Measurements from ENCODE around the gene DCUN1D2.

DCUN1D2 gene

DNA sequence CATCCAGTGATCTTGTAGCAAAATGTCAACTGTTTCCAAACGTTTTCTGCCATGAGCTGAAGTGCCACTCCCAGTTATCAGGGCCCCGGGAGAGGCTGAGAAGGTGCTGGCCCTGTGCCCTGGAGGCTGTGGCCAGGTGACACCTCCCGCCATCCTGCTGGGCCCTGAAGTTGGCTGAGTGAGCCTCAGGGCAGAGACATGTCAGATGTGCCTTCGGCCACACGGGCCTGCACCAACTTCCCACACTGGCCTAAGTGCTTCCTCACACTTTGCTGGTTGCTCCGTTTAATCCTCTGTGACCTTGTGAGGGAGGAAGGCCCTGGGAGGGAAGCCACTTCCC lies 42.0 kb downstream of the DCUN1D2 start:
- H4K8ac ChIP-seq (ENCODE audit: low read depth, low read length) = no peak overlapping the region
- H3K4me2 ChIP-seq (ENCODE audit: low read length) = no peak overlapping the region
- no peak overlapping the region for H3K4me3 ChIP-seq (ENCODE audit: low read depth, low read length)
- no CpG with 5 or more reads among the region's 6 CpGs for WGBS (ENCODE audit: extremely low coverage, insufficient coverage, insufficient read length)
- H3K18ac ChIP-seq (ENCODE audit: low read length) = no peak overlapping the region
- DNase-seq = peak; percentile 58 to 71
- H2BK12ac ChIP-seq (ENCODE audit: low read length) = no peak overlapping the region
- H3K27me3 ChIP-seq (ENCODE audit: insufficient read depth, low read length) = no peaks in the 10 kb centered on the region
- H3K27ac ChIP-seq (ENCODE audit: low read depth, low read length) = no peak overlapping the region
- no peak overlapping the region for H3K4ac ChIP-seq (ENCODE audit: low read depth, low read length)
- no peak overlapping the region for H2BK120ac ChIP-seq (ENCODE audit: insufficient read depth, low read length, poor library complexity)
- H4K91ac ChIP-seq (ENCODE audit: low read depth, low read length) = no peak overlapping the region
- H3K9me3 ChIP-seq (ENCODE audit: insufficient read depth, low read depth, low read length) = peaks cover 10% of the 10 kb centered on the region
- no peaks in the 10 kb centered on the region for H3K79me2 ChIP-seq (ENCODE audit: control insufficient read depth, insufficient read depth, low read length, poor library complexity)
- no peak overlapping the region for H3K23ac ChIP-seq (ENCODE audit: low read length)
- H2AK5ac ChIP-seq (ENCODE audit: low read length) = no peak overlapping the region
- H4K12ac ChIP-seq (ENCODE audit: low read depth, low read length) = no peak overlapping the region
- H3K9ac ChIP-seq (ENCODE audit: low read length) = no peak overlapping the region
- no peaks in the 10 kb centered on the region for H3K4me1 ChIP-seq (ENCODE audit: control insufficient read depth in 1 of 2, insufficient read depth in 2 of 2, low read length in 2 of 2)
- no peak overlapping the region for H2BK5ac ChIP-seq (ENCODE audit: low read depth, low read length, poor library complexity)
- H2AFZ ChIP-seq (ENCODE audit: insufficient read depth, low read length, poor library complexity) = no peak overlapping the region
- no peak overlapping the region for H3K14ac ChIP-seq (ENCODE audit: low read length)
- no peaks in the 10 kb centered on the region for H3K79me1 ChIP-seq (ENCODE audit: low read length)
- peaks cover 26 to 34% of the 10 kb centered on the region in 2 experiments for H3K36me3 ChIP-seq (ENCODE audit: control insufficient read depth in 1 of 2, insufficient read depth in 2 of 2, low read length in 2 of 2)

- H3K36me3 ChIP-seq (ENCODE audit: control insufficient read depth in 1 of 2, insufficient read depth in 2 of 2, low read length in 2 of 2) = peaks cover 21 to 28% of the 10 kb centered on the region in 2 experiments
- no peak for DNase-seq
- no peaks in the 10 kb centered on the region for H3K27me3 ChIP-seq (ENCODE audit: insufficient read depth, low read length)
- no CpG with 5 or more reads among the region's 6 CpGs for WGBS (ENCODE audit: extremely low coverage, insufficient coverage, insufficient read length)
- no peak overlapping the region for H2BK5ac ChIP-seq (ENCODE audit: low read depth, low read length, poor library complexity)
- no peak overlapping the region for H3K9ac ChIP-seq (ENCODE audit: low read length)
- H3K79me1 ChIP-seq (ENCODE audit: low read length) = no peaks in the 10 kb centered on the region
- no peak overlapping the region for H4K91ac ChIP-seq (ENCODE audit: low read depth, low read length)
- H2AK5ac ChIP-seq (ENCODE audit: low read length) = no peak overlapping the region
- H2BK12ac ChIP-seq (ENCODE audit: low read length) = no peak overlapping the region
- no peaks in the 10 kb centered on the region for H3K4me1 ChIP-seq (ENCODE audit: control insufficient read depth in 1 of 2, insufficient read depth in 2 of 2, low read length in 2 of 2)
- no peak overlapping the region for H3K14ac ChIP-seq (ENCODE audit: low read length)
- H3K18ac ChIP-seq (ENCODE audit: low read length) = no peak overlapping the region
- no peak overlapping the region for H3K4me3 ChIP-seq (ENCODE audit: low read depth, low read length)
- H3K79me2 ChIP-seq (ENCODE audit: control insufficient read depth, insufficient read depth, low read length, poor library complexity) = no peaks in the 10 kb centered on the region
- no peak overlapping the region for H3K27ac ChIP-seq (ENCODE audit: low read depth, low read length)
- no peak overlapping the region for H4K12ac ChIP-seq (ENCODE audit: low read depth, low read length)
- H3K4me2 ChIP-seq (ENCODE audit: low read length) = no peak overlapping the region
- H2BK120ac ChIP-seq (ENCODE audit: insufficient read depth, low read length, poor library complexity) = no peak overlapping the region
- H3K4ac ChIP-seq (ENCODE audit: low read depth, low read length) = no peak overlapping the region
- no peak overlapping the region for H3K23ac ChIP-seq (ENCODE audit: low read length)
- no peak overlapping the region for H2AFZ ChIP-seq (ENCODE audit: insufficient read depth, low read length, poor library complexity)
- H4K8ac ChIP-seq (ENCODE audit: low read depth, low read length) = no peak overlapping the region
- peaks cover 10% of the 10 kb centered on the region for H3K9me3 ChIP-seq (ENCODE audit: insufficient read depth, low read depth, low read length)
These were observed 42.9 kb downstream of the DCUN1D2 start for GRCh38 chr13:113447596-113447995.

DNA sequence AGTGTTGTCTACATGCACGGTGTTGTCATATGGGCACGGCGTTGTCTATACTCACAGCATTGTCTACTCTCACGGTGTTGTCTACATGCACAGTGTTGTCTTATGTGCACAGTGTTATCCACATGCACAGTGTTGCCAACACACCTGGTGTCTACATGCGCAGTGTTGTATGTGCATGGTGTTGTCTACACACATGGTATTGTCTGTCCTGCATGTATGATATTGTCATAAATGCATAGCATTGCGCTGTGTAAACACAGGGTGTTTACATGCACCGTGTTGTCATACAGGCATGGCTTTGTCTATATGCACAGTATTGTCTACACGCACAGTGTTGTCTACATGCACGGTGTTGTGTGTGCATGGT lies 44.0 kb downstream of the DCUN1D2 start:
- Histone ChIP-seq H3K14ac (ENCODE audit: low read length) (no peak overlapping the region), H4K8ac (ENCODE audit: low read depth, low read length) (no peak overlapping the region), H3K4me1 (ENCODE audit: control insufficient read depth in 1 of 2, insufficient read depth in 2 of 2, low read length in 2 of 2) (no peaks in the 10 kb centered on the region), H2BK5ac (ENCODE audit: low read depth, low read length, poor library complexity) (no peak overlapping the region), H2BK120ac (ENCODE audit: insufficient read depth, low read length, poor library complexity) (no peak overlapping the region), H3K9me3 (ENCODE audit: insufficient read depth, low read depth, low read length) (peaks cover 14% of the 10 kb centered on the region), H3K23ac (ENCODE audit: low read length) (peak overlapping the region; percentile 14), H3K27ac (ENCODE audit: low read depth, low read length) (no peak overlapping the region), H2BK12ac (ENCODE audit: low read length) (no peak overlapping the region), H3K27me3 (ENCODE audit: insufficient read depth, low read length) (no peaks in the 10 kb centered on the region), H3K9ac (ENCODE audit: low read length) (no peak overlapping the region), H3K4me2 (ENCODE audit: low read length) (no peak overlapping the region), H3K18ac (ENCODE audit: low read length) (no peak overlapping the region), H3K36me3 (ENCODE audit: control insufficient read depth in 1 of 2, insufficient read depth in 2 of 2, low read length in 2 of 2) (peaks cover 21 to 30% of the 10 kb centered on the region in 2 experiments), H4K12ac (ENCODE audit: low read depth, low read length) (no peak overlapping the region), H4K91ac (ENCODE audit: low read depth, low read length) (no peak overlapping the region), H3K4me3 (ENCODE audit: low read depth, low read length) (peak overlapping the region; percentile 42), H2AK5ac (ENCODE audit: low read length) (no peak overlapping the region), H3K4ac (ENCODE audit: low read depth, low read length) (no peak overlapping the region), H3K79me2 (ENCODE audit: control insufficient read depth, insufficient read depth, low read length, poor library complexity) (no peaks in the 10 kb centered on the region), H3K79me1 (ENCODE audit: low read length) (no peaks in the 10 kb centered on the region), H2AFZ (ENCODE audit: insufficient read depth, low read length, poor library complexity) (no peak overlapping the region)
- WGBS (ENCODE audit: extremely low coverage, insufficient coverage, insufficient read length) = no CpG with 5 or more reads among the region's 9 CpGs
- no peak for DNase-seq

- H3K23ac ChIP-seq (ENCODE audit: low read length) = no peak overlapping the region
- no peak overlapping the region for H4K8ac ChIP-seq (ENCODE audit: low read depth, low read length)
- H2AK5ac ChIP-seq (ENCODE audit: low read length) = no peak overlapping the region
- peaks cover 14% of the 10 kb centered on the region for H3K9me3 ChIP-seq (ENCODE audit: insufficient read depth, low read depth, low read length)
- H3K14ac ChIP-seq (ENCODE audit: low read length) = no peak overlapping the region
- H3K4me1 ChIP-seq (ENCODE audit: control insufficient read depth in 1 of 2, insufficient read depth in 2 of 2, low read length in 2 of 2) = no peaks in the 10 kb centered on the region
- H2BK120ac ChIP-seq (ENCODE audit: insufficient read depth, low read length, poor library complexity) = no peak overlapping the region
- H3K79me1 ChIP-seq (ENCODE audit: low read length) = no peaks in the 10 kb centered on the region
- no CpG with 5 or more reads among the region's 19 CpGs for WGBS (ENCODE audit: extremely low coverage, insufficient coverage, insufficient read length)
- no peak overlapping the region for H2AFZ ChIP-seq (ENCODE audit: insufficient read depth, low read length, poor library complexity)
- no peak overlapping the region for H3K4me2 ChIP-seq (ENCODE audit: low read length)
- H3K4ac ChIP-seq (ENCODE audit: low read depth, low read length) = no peak overlapping the region
- H3K18ac ChIP-seq (ENCODE audit: low read length) = no peak overlapping the region
- H3K9ac ChIP-seq (ENCODE audit: low read length) = no peak overlapping the region
- H3K27ac ChIP-seq (ENCODE audit: low read depth, low read length) = no peak overlapping the region
- DNase-seq = no peak
- peaks cover 21 to 32% of the 10 kb centered on the region in 2 experiments for H3K36me3 ChIP-seq (ENCODE audit: control insufficient read depth in 1 of 2, insufficient read depth in 2 of 2, low read length in 2 of 2)
- no peak overlapping the region for H4K12ac ChIP-seq (ENCODE audit: low read depth, low read length)
- H2BK5ac ChIP-seq (ENCODE audit: low read depth, low read length, poor library complexity) = no peak overlapping the region
- no peak overlapping the region for H4K91ac ChIP-seq (ENCODE audit: low read depth, low read length)
- no peaks in the 10 kb centered on the region for H3K27me3 ChIP-seq (ENCODE audit: insufficient read depth, low read length)
- H3K4me3 ChIP-seq (ENCODE audit: low read depth, low read length) = no peak overlapping the region
- H2BK12ac ChIP-seq (ENCODE audit: low read length) = no peak overlapping the region
- H3K79me2 ChIP-seq (ENCODE audit: control insufficient read depth, insufficient read depth, low read length, poor library complexity) = no peaks in the 10 kb centered on the region
These were observed 44.6 kb downstream of the DCUN1D2 start for GRCh38 chr13:113445791-113446487.

Data from trophoblast cell (in vitro differentiated cells and primary cell).